K562 (cell line): Measurements from ENCODE around the gene ABCB4. TPM values are rescaled to one million over a fixed set of nuclear protein-coding genes. Genes with fewer than 3 reads are reported as not detected.
A peak's percentile ranks its signal among the peaks of the same experiment; 100 is the strongest.

ENCODE experiments used
- ATAC-seq: fragments of 200-7000 bp; cut with Tn5 transposase; 3 replicates; pipeline ENCODE4 v1.9.1; 2020; ENCODE audit warnings: moderate library complexity
- BruUV-seq: library from RNA; stranded (reverse); fragments of 400-500 nt; replicated peaks from 2 replicates; lab custom pipeline; 2021; lab: Mats Ljungman, UMichigan
- CTCF ChIA-PET: fragments of 300-600 bp; formaldehyde crosslinking; extraction: SDS; loops from one replicate; lab custom pipeline; 2021; ENCODE audit warnings: low intra/inter-chr PET ratio; lab: Yijun Ruan, JAX
- POLR2A ChIA-PET: fragments of 300-600, 350-650 bp; sonication (Branson Sonifier 250); formaldehyde crosslinking; extraction: SDS; loops from one replicate; lab custom pipeline; 2021; ENCODE audit warnings: antibody characterized with exemption, inconsistent platforms; lab: Yijun Ruan, JAX
- DNase-seq, 4 experiments: peaks; one replicate each; pipeline versions ENCODE4 v3.0.0 to v3.0.0-alpha.2; 2011 to 2018; ENCODE audit warnings: low spot score in 3 of 4, mixed read lengths in 3 of 4; ENCODE audit errors: extremely low read depth in 1 of 4
- FAIRE-seq: peaks from 2 replicates; lab custom pipeline; 2011; peaks lifted over from hg19 to GRCh38; lab: Jason Lieb, UNC
- H2AFZ ChIP-seq: 2 replicates; pipeline ENCODE4 v1.6.0; 2011; ENCODE audit warnings: low read depth, low read length, control low read depth, inconsistent platforms
- H3K27ac ChIP-seq: fragments of 200-600 bp; 3 replicates; pipeline ENCODE4 v1.8.0; 2011; ENCODE audit warnings: low read depth, mild to moderate bottlenecking, control low read depth, inconsistent platforms, low read length, moderate library complexity, mixed read lengths; ENCODE audit errors: extremely low read depth
- H3K27me3 ChIP-seq, 2 experiments: fragments of 300-600 bp in 1 of 2; 2 replicates in 1 of 2; 3 replicates in 1 of 2; pipeline versions ENCODE4 v1.6.0 to v1.8.0; 2011; ENCODE audit warnings: inconsistent platforms in 2 of 2, low read length in 2 of 2, mild to moderate bottlenecking in 1 of 2, mixed read lengths in 1 of 2, moderate library complexity in 1 of 2; ENCODE audit not compliant: control insufficient read depth in 2 of 2, insufficient read depth in 2 of 2
- H3K36me3 ChIP-seq: fragments of 300-600 bp; 3 replicates; pipeline ENCODE4 v1.8.0; 2011; ENCODE audit warnings: mild to moderate bottlenecking, low read length, inconsistent platforms; ENCODE audit not compliant: control insufficient read depth, insufficient read depth
- H3K4me1 ChIP-seq, 2 experiments: fragments of 200-600 bp in 1 of 2; replicated peaks in 1 of 2; 2 replicates in 1 of 2; 3 replicates in 1 of 2; pipeline versions ENCODE4 v1.5.1 to v1.8.0; 2011; ENCODE audit warnings: inconsistent platforms in 2 of 2, low read length in 2 of 2, mild to moderate bottlenecking in 1 of 2, mixed read lengths in 1 of 2, moderate library complexity in 1 of 2; ENCODE audit not compliant: control insufficient read depth in 2 of 2, insufficient read depth in 2 of 2
- H3K4me2 ChIP-seq: 2 replicates; pipeline ENCODE4 v1.6.1; 2011; ENCODE audit warnings: low read length, control low read depth, inconsistent platforms, mixed read lengths; ENCODE audit not compliant: insufficient read depth
- H3K4me3 ChIP-seq: fragments of 200-600 bp; sonication (generic), shearing (Covaris generic); 2 replicates; pipeline ENCODE4 v1.5.1; 2016; ENCODE audit warnings: control low read depth, inconsistent platforms
- H3K79me2 ChIP-seq: fragments of 200-600 bp; 3 replicates; pipeline ENCODE4 v1.8.0; 2011; ENCODE audit warnings: low read length, inconsistent platforms; ENCODE audit not compliant: control insufficient read depth, insufficient read depth
- H3K9ac ChIP-seq, 2 experiments: 2 replicates each; pipeline versions ENCODE4 v1.6.0 to v1.6.1; 2011; ENCODE audit warnings: low read depth in 2 of 2, low read length in 2 of 2, control low read depth in 1 of 2, inconsistent platforms in 1 of 2, mild to moderate bottlenecking in 1 of 2, mixed read lengths in 1 of 2; ENCODE audit not compliant: insufficient read depth in 1 of 2
- H3K9me1 ChIP-seq: one replicate; pipeline ENCODE4 v1.6.0; 2011; ENCODE audit warnings: inconsistent platforms, mild to moderate bottlenecking, low read length, moderate library complexity; ENCODE audit not compliant: control insufficient read depth, insufficient read depth
- H3K9me3 ChIP-seq: replicated peaks from 2 replicates; pipeline ENCODE4 v1.5.1; 2011; ENCODE audit warnings: low read depth, low read length, inconsistent platforms; ENCODE audit not compliant: control insufficient read depth, insufficient read depth
- H4K20me1 ChIP-seq: replicated peaks from 2 replicates; pipeline ENCODE4 v1.6.1; 2011; ENCODE audit warnings: low read length, inconsistent platforms, mixed read lengths; ENCODE audit not compliant: control insufficient read depth, insufficient read depth
- CBFA2T3 ChIP-seq: fragments of 450-650 bp; IDR thresholded peaks from 2 replicates; pipeline ENCODE4 v1.6.1; 2017
- FOXK2 ChIP-seq, 2 experiments: fragments of 450-650 bp; IDR thresholded peaks in 1 of 2; conservative IDR thresholded peaks in 1 of 2; 2 replicates each; pipeline ENCODE4 v1.6.1; 2016; ENCODE audit warnings: low read depth in 2 of 2, mild to moderate bottlenecking in 1 of 2
- MLLT1 ChIP-seq, 2 experiments: fragments of 450-650 bp; IDR thresholded peaks; 2 replicates each; pipeline ENCODE4 v1.6.1; 2016
- NR4A1 ChIP-seq, 2 experiments: fragments of 250-450 bp in 1 of 2; fragments of 450-650 bp in 1 of 2; sonication (Bioruptor Pico) in 1 of 2; IDR thresholded peaks; 2 replicates each; pipeline versions ENCODE4 v1.4.0 to v1.6.1; 2016 to 2020; ENCODE audit warnings: mild to moderate bottlenecking in 2 of 2, missing compliant biosample characterization in 1 of 2, missing genetic modification characterization in 1 of 2, moderate library complexity in 1 of 2
- ZNF717 ChIP-seq: fragments of 250-450 bp; sonication (Bioruptor Pico); IDR thresholded peaks from 2 replicates; pipeline ENCODE4 v1.5.0; 2021
- WGBS: fragments of 100-300 bp; shearing (Covaris generic); methylation state at CpG from one replicate; pipeline ENCODE4 v1.1.6; 2016; ENCODE audit warnings: low coverage, mixed read lengths; ENCODE audit not compliant: insufficient coverage; ENCODE audit errors: missing lambda C conversion rate; 5-methylcytosine and 5-hydroxymethylcytosine counted together
- in situ Hi-C: fragments of 300-500 bp; cut with MboI; formaldehyde crosslinking; loops from 4 replicates; pipeline ENCODE4 v1.15.0; 2018; ENCODE audit warnings: inconsistent platforms, mixed read lengths
- intact Hi-C: fragments of 100-400 bp; cut with micrococcal nuclease; formaldehyde crosslinking; loops from 2 replicates; pipeline ENCODE4 v1.14.2; 2022
- polyA plus RNA-seq, 8 experiments: library from polyadenylated mRNA; depleted of rRNA in 4 of 8; stranded (reverse) in 5 of 8; unstranded in 3 of 8; fragments of >200 nt; fragmentation: Nextera tagmentation in 2 of 8; fragmentation: Illumina TruSeq in 1 of 8; extraction: Ambion mirVana in 2 of 8; extraction: Trizol in 1 of 8; gene quantifications; 2 replicates each; pipeline versions ENCODE4 v1.2.1 to v1.2.3, GENCODE V29; 2011 to 2014; ENCODE audit warnings: inconsistent platforms in 1 of 8, missing spikeins in 1 of 8
- total RNA-seq, 7 experiments: library from RNA; depleted of rRNA in 6 of 7; stranded (reverse); fragments of >200 nt in 6 of 7; fragmentation: Illumina TruSeq in 2 of 7; extraction: Trizol in 2 of 7; gene quantifications; 2 replicates each; pipeline versions ENCODE4 v1.2.1 to v1.2.3, GENCODE V29; 2011 to 2021; ENCODE audit warnings: low replicate concordance in 1 of 7

The ABCB4 gene
- total and polyA plus RNA-seq, 9 of the 15 experiments (the other 6 are each of a cell fraction or from before 2014, with no cell fraction given), result 0.06 to 0.73 (median 0.40) TPM

- TF ChIP-seq MLLT1 (IDR thresholded peaks at IDR 0.05) (no peak), CBFA2T3 (no peak), ZNF717 (no peak)
- TF ChIP-seq, all 486 proteins: peak for 0
These were observed 24.0 kb upstream of the ABCB4 start (continued) for GRCh38 chr7:87499494-87499893.

DNA sequence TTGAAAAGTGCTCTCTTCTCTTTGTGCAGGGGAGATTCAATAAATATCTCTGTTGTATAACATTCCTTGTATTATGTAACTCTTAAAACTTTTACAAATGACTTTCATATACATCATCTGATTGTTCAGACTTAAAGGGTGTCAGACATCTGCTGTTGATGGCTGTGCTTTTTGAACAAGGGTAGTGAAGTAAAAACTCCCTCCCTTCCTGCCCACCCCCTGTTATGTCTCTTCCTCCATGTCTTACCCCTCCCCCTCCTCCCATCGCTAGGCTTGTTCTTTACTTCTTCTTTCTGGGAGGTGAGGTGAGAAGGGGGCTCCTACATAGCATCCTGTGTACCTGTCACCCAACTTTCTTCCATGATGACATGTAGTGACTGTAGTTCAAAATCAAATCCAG lies 23.4 kb upstream of the ABCB4 start:
- WGBS, result 0% methylated on average over 1 of the region's 1 CpG
- no peak for TF ChIP-seq FOXK2 (conservative IDR thresholded peaks at IDR 0.05 in 1 of 2, IDR thresholded peaks at IDR 0.05 in 1 of 2; ENCODE audit: low read depth in 2 of 2)
- no peak for TF ChIP-seq NR4A1 (CRISPR knock-in tag; IDR thresholded peaks at IDR 0.05)
- TF ChIP-seq NR4A1 (tag; IDR thresholded peaks at IDR 0.05), result no peak
- Histone ChIP-seq H3K9me3 (no peaks in the 10 kb centered on the region), H3K4me1 (no peaks in the 10 kb centered on the region), H3K4me2 (no peak overlapping the region), H3K4me3 (no peak overlapping the region), H3K79me2 (no peaks in the 10 kb centered on the region), H3K27me3 (no peaks in the 10 kb centered on the region), H3K27ac (no peak overlapping the region), H3K36me3 (no peaks in the 10 kb centered on the region), H2AFZ (no peak overlapping the region), H4K20me1 (no peaks in the 10 kb centered on the region), H3K9ac (no peak overlapping the region), H3K9me1 (no peaks in the 10 kb centered on the region)
- ATAC-seq, result no peak
- no peak for DNase-seq
- ChIA-PET CTCF (no interaction called here), POLR2A (no interaction called here)
- BruUV-seq, result no TSS peak
- in situ Hi-C loops, result no loop called here
- intact Hi-C loops, result no loop called here
- FAIRE-seq, result peak; percentile 26
